NAMALWA (cell line): Measurements from ENCODE around the gene OST4.

Experiments
- DNase-seq: peaks from one replicate; pipeline ENCODE4 v3.0.0-alpha.2; 2015; ENCODE audit warnings: low spot score

Gene OST4

DNA sequence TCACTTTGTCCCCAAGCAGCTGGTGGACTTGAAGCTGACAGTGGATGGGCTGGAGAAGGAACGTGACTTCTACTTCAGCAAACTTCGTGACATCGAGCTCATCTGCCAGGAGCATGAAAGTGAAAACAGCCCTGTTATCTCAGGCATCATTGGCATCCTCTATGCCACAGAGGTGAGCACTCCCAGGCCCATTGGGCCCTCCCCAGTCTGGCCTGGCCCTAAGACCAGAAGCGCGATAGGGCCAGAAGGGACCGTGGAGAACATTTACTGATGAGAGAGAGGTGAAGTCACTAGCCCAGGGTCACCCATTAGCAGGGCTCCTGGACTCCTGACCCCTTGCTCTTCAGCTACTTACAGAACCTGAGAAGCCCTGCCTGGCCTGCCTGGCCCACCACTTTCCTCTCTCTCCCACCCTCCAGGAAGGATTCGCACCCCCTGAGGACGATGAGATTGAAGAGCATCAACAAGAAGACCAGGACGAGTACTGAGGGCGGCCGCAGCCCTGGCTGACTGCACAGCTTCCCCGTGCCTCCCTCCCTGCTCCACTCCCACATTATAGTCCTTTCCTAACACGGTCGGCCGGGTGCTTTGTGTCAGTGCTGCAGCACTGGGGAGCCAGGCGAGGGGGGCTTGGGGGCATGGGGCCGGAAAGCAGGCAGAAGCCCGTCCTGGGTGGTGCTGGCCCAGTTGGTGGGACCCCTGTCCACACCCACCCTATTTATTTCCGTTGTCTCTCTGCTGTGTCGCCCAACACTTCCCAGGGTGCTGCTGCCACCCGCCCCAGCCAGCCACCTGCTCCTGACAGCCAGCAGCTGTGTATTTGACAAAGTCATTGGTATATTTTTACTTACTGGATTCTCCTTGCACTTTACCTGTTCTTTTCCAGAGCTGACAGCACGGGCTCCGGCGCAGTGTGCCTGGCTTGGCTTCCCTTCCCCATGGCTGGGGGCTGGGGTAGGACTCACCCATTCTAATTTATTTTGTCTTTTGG lies 45.3 kb downstream of the OST4 start:
- DNase-seq = no peak

DNA sequence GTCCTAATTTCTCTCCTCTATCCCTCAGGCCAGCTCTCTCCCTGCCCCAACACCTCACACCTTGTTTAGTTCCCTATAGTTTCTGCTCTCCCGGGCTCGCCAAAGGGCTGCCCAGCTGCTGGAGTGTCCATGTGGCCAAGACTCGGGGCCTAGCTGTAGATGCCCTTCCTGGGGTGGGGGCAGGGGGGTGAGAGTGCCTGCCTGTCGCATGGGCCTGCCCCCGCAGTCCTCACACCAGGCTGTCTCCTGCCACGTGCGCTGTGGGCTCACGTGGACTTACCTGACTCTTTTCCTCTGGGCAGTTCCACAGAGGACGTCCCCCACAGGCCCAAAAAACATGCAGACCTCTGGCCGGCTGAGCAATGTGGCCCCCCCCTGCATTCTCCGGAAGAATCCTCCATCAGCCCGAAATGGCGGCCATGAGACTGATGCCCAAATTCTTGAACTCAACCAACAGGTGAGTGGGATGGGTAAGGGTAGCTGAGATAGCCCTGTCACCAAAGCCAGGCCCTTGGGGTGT lies 46.1 kb downstream of the OST4 start:
- no peak for DNase-seq

DNA sequence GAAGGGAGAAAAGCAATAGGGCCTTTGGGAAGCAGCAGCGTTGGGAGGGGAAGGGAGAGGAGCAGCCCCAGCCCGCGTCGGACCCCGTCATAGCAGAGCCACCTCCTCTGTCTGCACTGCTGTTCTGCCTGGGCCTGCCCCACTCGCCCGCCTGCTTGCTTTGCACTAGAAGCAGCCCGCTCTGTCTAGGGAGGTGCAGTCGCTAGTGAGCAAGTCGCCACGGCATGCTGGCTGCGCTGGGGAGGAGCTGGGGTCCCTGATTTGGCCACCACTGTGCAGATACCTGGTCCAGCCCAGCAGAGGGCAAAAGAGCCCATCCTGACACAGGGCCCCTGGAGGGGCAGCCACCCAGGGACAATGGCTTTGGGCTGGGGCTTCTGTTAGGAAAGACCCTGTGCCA lies 46.6 kb downstream of the OST4 start:
- DNase-seq = no peak

DNA sequence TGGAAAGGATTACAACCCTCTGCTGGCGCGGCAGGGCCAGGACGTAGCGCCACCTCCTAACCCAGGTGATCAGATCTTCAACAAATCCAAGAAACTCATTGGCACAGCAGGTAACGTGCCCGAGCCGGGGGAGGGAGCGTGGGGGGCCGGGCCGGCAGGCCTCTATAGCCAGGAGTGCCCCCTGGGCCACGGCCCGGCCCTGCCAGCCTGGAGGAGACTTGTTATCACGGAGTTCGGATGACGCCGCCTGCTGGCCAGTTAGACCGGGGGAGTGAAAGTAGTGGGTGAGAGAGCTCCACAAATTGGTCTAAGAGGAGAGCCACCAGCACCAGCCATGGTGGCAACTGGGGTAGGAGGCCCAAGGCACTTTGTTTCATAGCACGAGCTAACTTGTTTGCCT lies 47.3 kb downstream of the OST4 start:
- no peak for DNase-seq

- DNase-seq = no peak
These were observed 47.7 kb downstream of the OST4 start for GRCh38 chr2:27023740-27024139.

DNA sequence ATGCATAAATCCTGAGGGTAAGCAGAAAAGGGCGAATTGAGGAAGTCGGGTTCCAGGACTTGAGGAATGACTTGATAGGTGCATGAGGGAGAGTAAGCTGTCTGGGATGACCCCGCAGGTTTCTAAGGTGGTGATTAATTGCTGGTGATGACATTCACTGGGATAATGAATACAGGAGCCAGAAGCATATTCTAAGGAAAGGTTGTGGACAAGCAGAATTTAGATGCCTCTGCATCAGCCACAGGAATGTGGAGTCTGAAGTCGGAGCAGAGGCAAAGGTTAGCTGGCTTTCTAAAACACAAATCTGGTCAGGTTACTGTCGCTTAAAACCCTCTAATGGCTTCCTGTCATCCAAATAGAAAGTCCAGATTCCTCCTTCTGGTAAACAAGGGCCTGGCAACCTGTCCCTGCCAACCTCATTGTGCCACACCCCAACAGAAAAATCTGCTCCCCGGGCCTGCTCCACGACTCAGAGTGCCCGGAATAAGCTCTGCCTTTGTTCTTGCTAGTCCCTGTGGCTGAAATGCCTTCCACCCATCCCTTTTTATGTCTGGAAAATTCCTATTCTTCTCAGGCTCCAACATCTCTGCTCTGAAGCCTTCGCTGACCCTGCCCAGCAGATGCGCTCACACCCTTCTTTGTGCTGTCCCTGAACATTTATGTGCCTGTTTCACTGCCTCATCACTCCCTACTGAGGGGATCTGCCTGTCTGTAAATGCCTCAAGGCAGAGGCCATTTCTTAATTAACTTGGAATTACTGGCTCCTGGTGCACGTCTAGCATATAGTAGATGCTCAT lies 50.0 kb downstream of the OST4 start:
- DNase-seq = no peak
